ENCODE data around the gene LCE1B.

Gene LCE1B, protein sequence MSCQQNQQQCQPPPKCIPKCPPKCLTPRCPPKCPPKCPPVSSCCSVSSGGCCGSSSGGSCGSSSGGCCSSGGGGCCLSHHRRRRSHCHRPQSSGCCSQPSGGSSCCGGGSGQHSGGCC

DNA sequence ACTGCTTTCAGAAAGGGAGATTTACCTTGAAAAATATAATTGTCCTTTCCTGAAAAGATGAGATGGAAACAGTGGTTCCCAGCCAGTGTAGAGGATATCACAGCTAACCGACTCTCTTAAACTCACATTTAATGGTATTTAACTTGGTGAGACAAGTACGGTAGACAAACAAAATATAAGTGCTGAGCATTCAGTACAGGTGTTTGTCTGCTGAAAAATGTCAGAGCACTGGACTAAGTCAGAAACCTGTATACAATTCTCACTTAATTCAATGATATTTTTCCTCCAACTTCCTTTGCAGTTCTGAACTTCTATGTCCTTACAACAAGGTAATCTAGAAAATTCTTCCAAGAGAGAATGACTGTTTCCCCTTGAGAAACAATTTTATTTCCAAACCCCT lies at the start of gene LCE1B:
LCE1B (plus strand) TSS at position 301 of the 400 bp plus-strand sequence. CDS start 476 bp downstream, outside the sequence.
- no peak for DNase-seq (ENCODE audit: low spot score)

DNA sequence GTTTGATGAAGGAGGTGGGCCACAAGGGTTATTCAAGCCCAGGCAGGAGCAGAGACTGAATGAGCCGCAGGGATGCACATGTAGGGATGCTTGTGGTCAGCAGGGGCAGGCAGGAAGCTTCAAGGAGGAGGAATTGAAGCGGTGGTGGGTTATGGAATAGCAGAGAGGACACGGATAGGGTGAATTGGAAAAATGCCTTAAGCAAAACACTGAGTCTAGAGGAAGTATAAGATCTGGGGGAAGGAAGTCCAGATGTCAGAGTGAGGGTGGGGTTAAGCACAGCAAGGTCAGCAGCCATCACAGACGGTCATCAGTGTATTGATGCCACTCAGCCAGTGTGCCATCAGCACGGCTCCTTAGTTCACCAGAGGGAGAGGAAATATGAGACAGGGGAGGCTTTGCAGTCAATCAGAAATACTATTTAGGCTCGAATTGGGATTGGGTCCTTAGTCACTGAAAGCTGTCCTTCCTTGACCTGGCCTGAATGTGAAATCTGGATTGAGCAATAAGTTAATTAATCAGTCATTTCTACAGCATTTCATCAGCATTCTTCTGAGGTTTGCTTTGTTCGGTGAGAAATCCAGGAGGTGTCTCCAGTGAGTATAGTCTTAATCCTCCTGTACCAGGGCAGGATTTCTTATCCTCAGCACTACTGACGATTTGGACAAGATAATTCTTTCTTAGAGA lies 42.8 kb upstream of the LCE1B start:
- no peak for DNase-seq (ENCODE audit: low spot score)

- DNase-seq (ENCODE audit: low spot score): no peak
Observed at GRCh38 chr1:152770411-152770810, 41.4 kb upstream of the LCE1B start.

DNA sequence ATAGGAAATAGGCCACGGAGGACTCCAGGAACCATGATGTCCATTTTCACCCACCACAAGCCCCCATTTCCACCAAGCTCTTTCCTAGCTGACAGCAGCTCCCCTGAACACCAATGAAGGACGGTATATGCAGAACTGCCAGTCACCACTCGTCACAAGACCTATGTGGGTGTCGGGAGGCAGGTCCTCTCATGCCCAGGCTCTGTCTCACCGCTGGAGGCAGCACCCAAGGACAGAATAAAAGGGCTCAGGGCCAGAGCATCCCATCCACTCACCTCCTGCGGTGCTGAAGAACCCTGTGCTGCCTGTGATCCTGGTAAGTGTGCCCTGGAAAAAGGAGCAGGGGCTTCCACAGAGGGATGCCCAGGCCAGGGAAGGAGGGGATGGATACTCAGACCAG lies 36.9 kb upstream of the LCE1B start, which contains the start of gene LCE1F:
LCE1F (plus strand) TSS at position 266 of the 400 bp plus-strand sequence. CDS start 1,232 bp downstream, outside the sequence.
- no peak for DNase-seq (ENCODE audit: low spot score)

DNA sequence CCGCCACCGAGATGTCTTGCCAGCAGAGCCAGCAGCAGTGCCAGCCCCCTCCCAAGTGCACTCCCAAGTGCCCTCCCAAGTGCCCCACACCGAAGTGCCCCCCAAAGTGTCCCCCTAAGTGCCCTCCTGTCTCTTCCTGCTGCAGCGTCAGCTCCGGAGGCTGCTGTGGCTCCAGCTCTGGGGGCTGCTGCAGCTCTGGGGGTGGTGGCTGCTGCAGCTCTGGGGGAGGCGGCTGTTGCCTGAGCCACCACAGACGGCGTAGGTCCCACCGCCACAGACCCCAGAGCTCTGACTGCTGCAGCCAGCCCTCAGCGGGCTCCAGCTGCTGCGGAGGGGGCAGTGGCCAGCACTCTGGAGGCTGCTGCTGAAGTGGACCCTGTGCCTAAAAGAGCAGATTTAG lies 35.4 kb upstream of the LCE1B start:
- no peak for DNase-seq (ENCODE audit: low spot score)

- no peak for DNase-seq (ENCODE audit: low spot score)
Observed at GRCh38 chr1:152777510-152778137, 34.1 kb upstream of the LCE1B start.

GRCh38 chr1:152783095-152783494 lies 28.7 kb upstream of the LCE1B start:
- no peak for DNase-seq (ENCODE audit: low spot score)

GRCh38 chr1:152786077-152786476 lies 25.7 kb upstream of the LCE1B start, which contains the start of gene LCE1E:
TSS of gene LCE1E (plus strand) at chr1:152786257. CDS start at chr1:152787300, 1,043 bp downstream.
- no peak for DNase-seq (ENCODE audit: low spot score)

DNA sequence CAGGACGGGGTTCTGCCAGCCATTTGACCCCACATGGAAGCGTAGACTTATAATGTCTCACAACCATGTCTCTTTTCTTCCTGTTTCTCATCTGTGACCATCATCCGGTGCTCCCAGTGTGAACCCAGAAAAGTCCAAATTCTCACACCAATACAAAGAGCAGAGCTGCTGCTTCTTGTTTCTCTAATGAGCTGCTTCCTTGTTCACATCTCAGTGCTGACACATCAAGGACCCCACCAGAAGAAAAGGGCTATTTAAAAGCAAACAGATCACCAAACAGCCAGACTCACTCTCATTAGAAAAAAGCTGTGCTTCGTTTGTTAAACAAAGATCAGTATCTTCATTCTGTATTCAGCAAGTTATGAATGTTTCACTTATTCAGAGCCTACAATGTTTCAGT lies 16.1 kb upstream of the LCE1B start:
- no peak for DNase-seq (ENCODE audit: low spot score)

DNA sequence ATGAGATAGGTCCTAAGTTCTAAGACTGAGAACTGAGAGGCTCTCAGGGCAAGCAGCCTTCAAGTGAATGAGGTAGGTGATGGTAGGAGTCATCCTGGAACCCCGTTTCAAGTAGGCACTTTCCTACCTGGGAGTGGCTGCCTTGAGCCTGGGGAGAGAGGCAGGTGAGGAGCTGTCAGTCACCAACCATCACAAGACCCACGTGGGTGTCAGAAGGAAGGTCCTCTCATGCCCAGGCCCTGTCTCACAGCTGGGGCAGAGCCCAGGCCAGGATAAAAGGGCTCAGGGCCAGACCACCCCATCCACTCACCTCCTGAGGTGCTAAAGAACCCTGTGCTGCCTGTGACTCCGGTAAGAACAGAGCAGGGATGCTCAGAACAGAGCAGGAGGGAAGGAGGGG lies 15.3 kb upstream of the LCE1B start, which contains the start of gene LCE1D:
LCE1D (plus strand) TSS at position 301 of the 400 bp plus-strand sequence. CDS start 1,074 bp downstream, outside the sequence.
- DNase-seq (ENCODE audit: low spot score): no peak

GRCh38 chr1:152801333-152801732 lies 10.4 kb upstream of the LCE1B start:
- DNase-seq (ENCODE audit: low spot score): no peak

- no peak for DNase-seq (ENCODE audit: low spot score)
Observed at GRCh38 chr1:152806576-152806975, 5.2 kb upstream of the LCE1B start, which contains the start of gene LCE1C. TSS of gene LCE1C (minus strand) at chr1:152806651. CDS start at chr1:152805478, 1,173 bp downstream.

- no peak for DNase-seq (ENCODE audit: low spot score)
Observed at GRCh38 chr1:152811050-152811449, 721 bp upstream of the LCE1B start.

DNA sequence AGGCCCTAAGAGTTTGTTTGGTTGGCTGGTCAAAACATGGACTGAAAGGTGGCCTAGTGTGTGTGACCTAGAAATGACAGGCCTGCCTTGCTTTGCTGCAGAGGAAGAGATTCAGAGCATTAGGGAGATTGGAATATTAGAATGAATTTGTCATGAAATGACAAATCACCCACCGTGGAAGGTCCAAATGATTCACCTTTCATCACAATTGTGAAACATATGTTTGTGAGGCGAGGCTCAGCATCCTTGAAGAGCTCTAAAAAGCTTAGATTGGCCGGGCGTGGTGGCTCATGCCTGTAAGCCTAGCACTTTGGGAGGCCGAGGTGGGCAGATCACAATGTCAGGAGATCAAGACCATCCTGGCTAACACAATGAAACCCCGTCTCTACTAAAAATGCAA lies 5.5 kb downstream of the LCE1B start:
- no peak for DNase-seq (ENCODE audit: low spot score)

- no peak for DNase-seq (ENCODE audit: low spot score)
Observed at GRCh38 chr1:152823294-152823693, 11.5 kb downstream of the LCE1B start.

DNA sequence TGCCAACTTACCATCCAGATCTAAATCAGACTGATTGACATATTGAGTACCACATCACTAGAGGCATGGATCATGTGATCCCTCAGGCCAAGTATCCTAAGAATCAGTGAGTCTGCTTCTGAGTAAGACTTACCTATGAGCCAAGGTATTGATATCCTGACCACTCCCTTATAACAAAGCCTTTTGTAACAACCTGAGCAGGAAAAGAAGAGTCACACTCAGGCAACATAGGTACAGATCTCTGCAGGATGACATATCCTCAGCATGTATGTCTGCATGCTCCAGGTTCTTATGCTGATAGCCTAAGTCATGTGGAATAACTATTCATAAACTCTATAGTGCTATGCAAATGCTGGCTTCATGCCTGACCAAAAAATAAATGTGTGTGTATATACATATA lies 13.2 kb downstream of the LCE1B start:
- DNase-seq (ENCODE audit: low spot score): no peak

DNA sequence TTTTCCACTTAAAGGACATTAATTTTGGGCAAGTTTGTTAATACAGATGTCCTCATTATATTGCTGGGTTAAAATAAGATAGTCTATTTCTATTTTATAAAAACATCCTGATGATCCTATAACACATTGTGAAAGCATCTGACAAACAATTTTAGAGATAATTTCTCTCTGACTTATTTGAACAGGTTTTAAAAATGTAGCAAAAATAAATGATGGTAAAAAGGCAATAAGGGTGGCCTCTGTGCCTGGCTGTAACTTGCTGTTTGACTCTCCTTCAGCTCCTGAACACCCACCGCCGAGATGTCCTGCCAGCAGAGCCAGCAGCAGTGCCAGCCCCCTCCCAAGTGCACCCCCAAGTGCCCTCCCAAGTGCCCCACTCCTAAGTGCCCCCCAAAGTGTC lies 15.4 kb downstream of the LCE1B start, which contains the start of gene LCE1A:
LCE1A (plus strand) TSS at position 301 of the 400 bp plus-strand sequence; CDS start at position 301, 0 bp downstream.
- DNase-seq (ENCODE audit: low spot score): no peak

- no peak for DNase-seq (ENCODE audit: low spot score)
Observed at GRCh38 chr1:152836870-152837269, 25.1 kb downstream of the LCE1B start.

GRCh38 chr1:152842556-152842955 lies 30.8 kb downstream of the LCE1B start, which contains the start of gene LCE6A:
TSS of gene LCE6A (plus strand) at chr1:152842856. CDS start at chr1:152843521, 665 bp downstream.
- no peak for DNase-seq (ENCODE audit: low spot score)

DNA sequence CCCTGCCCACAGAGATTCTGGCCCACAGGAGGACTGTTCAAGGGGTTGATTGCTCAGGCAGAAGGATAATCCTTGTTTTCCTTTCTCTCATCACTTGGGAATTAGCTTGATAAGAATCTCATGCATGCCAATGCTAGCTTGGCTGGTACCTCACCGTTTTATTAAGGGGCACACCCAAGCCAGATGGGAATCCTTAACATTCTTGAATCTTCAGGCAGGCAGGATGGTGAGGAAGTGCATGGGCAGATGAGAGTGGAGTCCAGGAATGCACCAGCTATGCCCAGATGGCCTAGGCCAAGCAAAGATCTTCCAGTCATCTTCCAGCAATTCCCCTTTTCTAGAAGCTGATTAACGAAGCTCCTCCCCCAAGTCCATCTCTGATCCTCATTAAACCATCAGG lies 43.9 kb downstream of the LCE1B start:
- no peak for DNase-seq (ENCODE audit: low spot score)

DNA sequence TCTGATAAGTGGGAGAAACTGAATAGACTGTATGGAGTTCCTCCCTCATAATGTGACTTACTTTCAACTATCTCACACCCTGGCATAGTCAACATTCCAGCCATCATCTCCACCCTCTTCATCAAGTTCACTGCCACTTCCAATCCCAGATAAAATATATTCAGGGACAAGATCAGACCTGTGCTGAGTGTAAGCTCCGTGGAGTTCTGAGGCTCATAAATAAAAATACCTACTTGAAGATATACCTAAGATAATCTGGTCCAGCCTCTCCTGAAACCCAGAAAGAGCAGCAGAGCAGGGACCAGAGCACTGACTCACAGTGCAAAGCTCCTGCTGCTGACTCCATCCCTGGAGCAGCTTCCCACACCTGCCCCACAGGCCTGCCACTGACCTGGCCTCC lies 46.3 kb downstream of the LCE1B start:
- no peak for DNase-seq (ENCODE audit: low spot score)

- DNase-seq (ENCODE audit: low spot score): no peak
Observed at GRCh38 chr1:152859696-152860095, 47.9 kb downstream of the LCE1B start, which contains the start of gene LCE7A. TSS of gene LCE7A (plus strand) at chr1:152859996. CDS start at chr1:152860698, 702 bp downstream.

DNA sequence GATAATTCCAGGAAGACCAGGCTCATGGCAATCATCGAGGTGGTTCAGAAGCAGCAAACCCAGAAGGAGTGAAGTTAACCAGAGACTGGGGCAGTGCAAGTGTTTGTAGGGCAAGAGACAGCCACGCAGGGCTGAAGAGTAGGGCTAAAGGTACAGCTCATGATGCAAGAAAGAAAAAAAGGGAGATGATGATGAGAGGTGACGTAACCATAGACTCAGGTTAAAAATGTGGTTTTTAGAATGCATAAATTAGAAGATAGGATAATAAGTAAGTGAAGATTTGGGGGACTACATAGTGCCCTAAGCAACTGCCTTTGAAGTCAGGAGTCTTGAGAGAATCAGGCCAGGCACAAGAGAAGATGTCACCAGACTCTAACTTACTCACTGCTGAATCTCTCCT lies 48.4 kb downstream of the LCE1B start:
- no peak for DNase-seq (ENCODE audit: low spot score)
